ENCODE measurements around the gene PPIL3. TPM values are rescaled to one million over a fixed set of nuclear protein-coding genes. Genes with fewer than 3 reads are reported as not detected.

PPIL3 gene
- polyA plus RNA-seq, 5 donors: 62.6 to 120 (median 82.2) TPM

Other genes with a start within 250 kb of the PPIL3 start
- gene BZW1, start 77.2 kb downstream of the PPIL3 start, polyA plus RNA-seq (ENCODE audit: insufficient read depth in 1 of 5, insufficient read length in 5 of 5, low replicate concordance in 1 of 5): 100 to 1,000 TPM; 186 to 266 (median 222) TPM
- gene CLK1, start 24.4 kb downstream of the PPIL3 start, polyA plus RNA-seq (ENCODE audit: insufficient read depth in 1 of 5, insufficient read length in 5 of 5, low replicate concordance in 1 of 5): 100 to 1,000 TPM; 273 to 431 (median 361) TPM
- gene NIF3L1, start 294 bp upstream of the PPIL3 start, polyA plus RNA-seq (ENCODE audit: insufficient read depth in 1 of 5, insufficient read length in 5 of 5, low replicate concordance in 1 of 5): 10 to 100 TPM; 27.3 to 36.2 (median 30.8) TPM
- gene ORC2, start 74.6 kb upstream of the PPIL3 start, polyA plus RNA-seq (ENCODE audit: insufficient read depth in 1 of 5, insufficient read length in 5 of 5, low replicate concordance in 1 of 5): 10 to 100 TPM; 24.3 to 45.5 (median 39.9) TPM
- gene HYCC2, start 182.6 kb upstream of the PPIL3 start, polyA plus RNA-seq (ENCODE audit: insufficient read depth in 1 of 5, insufficient read length in 5 of 5, low replicate concordance in 1 of 5): 10 to 100 TPM in 4 of 5 donors, 1 to 10 TPM in 1; 8.8 to 19.3 (median 13.5) TPM
- gene NDUFB3, start 182.9 kb upstream of the PPIL3 start, polyA plus RNA-seq (ENCODE audit: insufficient read depth in 1 of 5, insufficient read length in 5 of 5, low replicate concordance in 1 of 5): 10 to 100 TPM; 59.7 to 84.1 (median 70.5) TPM
- 10 to 100 TPM; 71.2 to 99.7 (median 94.8) TPM for gene CFLAR, start 227.1 kb upstream of the PPIL3 start, polyA plus RNA-seq (ENCODE audit: insufficient read depth in 1 of 5, insufficient read length in 5 of 5, low replicate concordance in 1 of 5)

Measured in right lung (tissue), 5 donors.